ENCODE data around the gene KIRREL3.

KIRREL3 gene

DNA sequence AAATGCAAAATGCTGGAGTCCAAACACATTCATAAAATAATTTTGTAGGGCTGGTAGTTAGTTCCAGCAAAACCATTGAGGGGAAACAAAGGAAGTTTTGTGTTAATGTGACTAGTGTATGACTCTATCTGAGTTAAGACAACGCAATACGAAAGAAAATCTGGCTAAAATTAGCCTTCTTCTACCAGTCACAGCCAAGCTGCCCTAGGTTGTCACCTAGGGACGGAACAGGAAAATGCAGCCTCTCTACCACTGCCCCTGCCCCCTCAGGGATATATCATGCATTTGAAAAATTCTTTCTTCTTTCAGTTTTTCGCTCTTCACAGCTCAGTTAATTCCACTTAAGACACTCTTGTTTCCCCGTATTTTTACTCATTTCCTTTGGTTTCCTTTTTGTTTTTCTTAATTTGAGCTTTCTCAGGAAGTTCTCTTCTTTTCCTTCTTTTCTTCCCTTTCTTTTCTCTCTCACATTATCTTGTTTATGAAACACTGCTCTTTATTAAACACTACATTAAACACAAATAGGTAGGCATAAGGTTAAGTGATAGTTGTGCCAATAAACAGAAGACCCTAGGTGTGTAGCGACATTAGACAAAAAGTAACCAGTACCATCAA, 30.6 kb downstream of the KIRREL3 start:
- in situ Hi-C loops (cut with HindIII; ENCODE audit: low sequenced_read_pairs), result no loop called here
- TF ChIP-seq, protein P1, sequence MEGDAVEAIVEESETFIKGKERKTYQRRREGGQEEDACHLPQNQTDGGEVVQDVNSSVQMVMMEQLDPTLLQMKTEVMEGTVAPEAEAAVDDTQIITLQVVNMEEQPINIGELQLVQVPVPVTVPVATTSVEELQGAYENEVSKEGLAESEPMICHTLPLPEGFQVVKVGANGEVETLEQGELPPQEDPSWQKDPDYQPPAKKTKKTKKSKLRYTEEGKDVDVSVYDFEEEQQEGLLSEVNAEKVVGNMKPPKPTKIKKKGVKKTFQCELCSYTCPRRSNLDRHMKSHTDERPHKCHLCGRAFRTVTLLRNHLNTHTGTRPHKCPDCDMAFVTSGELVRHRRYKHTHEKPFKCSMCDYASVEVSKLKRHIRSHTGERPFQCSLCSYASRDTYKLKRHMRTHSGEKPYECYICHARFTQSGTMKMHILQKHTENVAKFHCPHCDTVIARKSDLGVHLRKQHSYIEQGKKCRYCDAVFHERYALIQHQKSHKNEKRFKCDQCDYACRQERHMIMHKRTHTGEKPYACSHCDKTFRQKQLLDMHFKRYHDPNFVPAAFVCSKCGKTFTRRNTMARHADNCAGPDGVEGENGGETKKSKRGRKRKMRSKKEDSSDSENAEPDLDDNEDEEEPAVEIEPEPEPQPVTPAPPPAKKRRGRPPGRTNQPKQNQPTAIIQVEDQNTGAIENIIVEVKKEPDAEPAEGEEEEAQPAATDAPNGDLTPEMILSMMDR (IDR thresholded peaks at IDR 0.05; ENCODE audit: low read depth, low read length), result peak; percentile 83
- no peak overlapping the region for H3K4me3 ChIP-seq (ENCODE audit: low read depth, low read length)
- peak; percentile 61 for DNase-seq (ENCODE audit: low read depth, low spot score)

DNA sequence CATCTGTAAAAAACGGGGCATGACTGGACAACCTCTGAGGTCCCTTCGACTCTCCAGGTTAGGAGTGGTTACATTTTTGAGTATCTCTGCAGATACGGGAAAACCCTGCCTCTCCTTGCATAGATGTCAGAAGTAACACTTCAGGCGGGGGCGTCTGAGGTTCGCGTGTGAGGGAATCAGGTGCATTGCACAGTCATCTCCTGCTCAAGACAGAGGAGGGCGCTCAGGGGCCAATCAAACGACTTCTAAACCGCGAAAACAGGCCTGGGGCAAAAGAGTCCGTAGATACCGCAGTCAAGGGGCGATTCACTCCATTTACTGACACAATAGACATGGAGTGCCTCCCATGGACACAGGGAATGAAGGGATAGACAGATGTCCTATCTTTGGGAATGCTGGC, 31.7 kb downstream of the KIRREL3 start:
- TF ChIP-seq, protein P1 (IDR thresholded peaks at IDR 0.05; ENCODE audit: low read depth, low read length), result no peak
- H3K4me3 ChIP-seq (ENCODE audit: low read depth, low read length), result no peak overlapping the region
- in situ Hi-C loops (cut with HindIII; ENCODE audit: low sequenced_read_pairs), result no loop called here
- DNase-seq (ENCODE audit: low read depth, low spot score), result no peak

DNA sequence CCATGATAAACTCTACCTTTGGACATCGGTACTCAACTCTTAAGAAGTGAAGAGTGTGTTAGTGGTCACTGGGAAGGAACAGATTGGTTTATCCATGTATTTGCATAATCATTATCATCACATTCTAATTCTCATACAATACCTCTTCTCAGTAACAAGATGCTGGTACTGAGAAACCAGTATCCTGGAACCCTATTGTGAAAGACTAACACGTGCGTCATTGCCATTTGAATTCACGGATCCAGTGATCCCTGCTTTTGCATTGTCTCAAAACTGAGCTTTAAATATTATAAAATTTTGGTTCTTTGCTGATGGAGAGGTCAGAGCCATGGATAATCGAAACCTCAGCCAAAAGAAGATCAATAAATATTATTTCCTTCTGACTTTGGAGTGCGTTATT, 35.2 kb downstream of the KIRREL3 start:
- DNase-seq (ENCODE audit: low read depth, low spot score), result no peak
- TF ChIP-seq, protein P1 (IDR thresholded peaks at IDR 0.05; ENCODE audit: low read depth, low read length), result no peak
- H3K4me3 ChIP-seq (ENCODE audit: low read depth, low read length), result no peak overlapping the region
- in situ Hi-C loops (cut with HindIII; ENCODE audit: low sequenced_read_pairs), result no loop called here

DNA sequence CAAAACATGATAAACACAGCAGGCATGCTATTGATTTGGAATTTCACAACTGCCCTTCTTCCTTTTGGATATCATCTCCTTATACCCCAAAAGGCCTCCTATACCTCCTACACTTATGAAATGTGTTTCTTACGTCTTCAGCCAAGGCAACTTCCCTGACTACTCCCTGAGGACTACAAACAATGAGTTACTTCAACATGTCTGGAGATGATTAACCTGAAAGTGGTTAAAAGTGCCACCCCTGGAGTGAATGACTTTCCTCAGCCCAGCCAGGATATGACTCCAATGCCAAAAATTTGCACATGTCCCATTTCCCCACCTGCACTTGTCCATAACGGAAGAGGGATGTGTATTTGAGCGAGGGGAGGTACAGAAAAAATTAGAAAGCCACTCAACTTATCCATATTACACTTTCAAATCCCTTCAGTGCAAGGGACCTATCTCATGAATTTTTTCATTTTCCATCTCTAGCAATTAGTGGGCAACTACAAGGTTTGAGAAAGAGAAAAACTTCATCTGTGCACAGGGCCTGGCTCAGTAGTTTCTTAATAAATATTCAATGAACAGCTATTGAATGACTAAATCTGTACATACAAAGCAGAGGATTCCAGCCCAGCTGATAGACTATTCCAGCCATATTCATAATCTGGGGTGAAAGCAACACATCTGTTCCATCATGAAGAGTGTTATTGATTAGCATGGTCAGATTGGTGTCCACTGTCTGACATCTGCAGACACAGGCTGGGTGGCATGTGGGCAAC, 36.8 kb downstream of the KIRREL3 start:
- TF ChIP-seq, protein P1 (IDR thresholded peaks at IDR 0.05; ENCODE audit: low read depth, low read length), result no peak
- DNase-seq (ENCODE audit: low read depth, low spot score), result peak; percentile 56
- no peak overlapping the region for H3K4me3 ChIP-seq (ENCODE audit: low read depth, low read length)
- in situ Hi-C loops (cut with HindIII; ENCODE audit: low sequenced_read_pairs), result no loop called here

DNA sequence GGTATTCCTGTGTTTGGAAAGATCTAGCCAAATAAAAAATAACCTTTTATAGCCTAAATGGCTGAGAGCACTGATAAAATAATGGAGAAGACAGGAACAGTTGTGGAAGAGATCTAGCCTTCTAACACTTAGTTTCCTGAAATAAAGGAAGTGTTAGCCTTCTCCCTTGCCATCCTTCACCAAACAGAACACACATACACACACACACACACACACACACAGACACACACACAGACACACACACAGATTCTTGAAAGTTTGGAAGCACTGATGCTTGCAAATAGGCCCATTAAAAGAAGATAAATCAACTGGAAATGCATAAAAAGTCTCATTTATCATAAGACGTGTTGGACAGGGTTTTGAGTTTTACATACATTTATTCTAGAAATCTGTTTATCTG, 37.5 kb downstream of the KIRREL3 start:
- in situ Hi-C loops (cut with HindIII; ENCODE audit: low sequenced_read_pairs), result no loop called here
- TF ChIP-seq, protein P1 (IDR thresholded peaks at IDR 0.05; ENCODE audit: low read depth, low read length), result no peak
- no peak for DNase-seq (ENCODE audit: low read depth, low spot score)
- H3K4me3 ChIP-seq (ENCODE audit: low read depth, low read length), result no peak overlapping the region

DNA sequence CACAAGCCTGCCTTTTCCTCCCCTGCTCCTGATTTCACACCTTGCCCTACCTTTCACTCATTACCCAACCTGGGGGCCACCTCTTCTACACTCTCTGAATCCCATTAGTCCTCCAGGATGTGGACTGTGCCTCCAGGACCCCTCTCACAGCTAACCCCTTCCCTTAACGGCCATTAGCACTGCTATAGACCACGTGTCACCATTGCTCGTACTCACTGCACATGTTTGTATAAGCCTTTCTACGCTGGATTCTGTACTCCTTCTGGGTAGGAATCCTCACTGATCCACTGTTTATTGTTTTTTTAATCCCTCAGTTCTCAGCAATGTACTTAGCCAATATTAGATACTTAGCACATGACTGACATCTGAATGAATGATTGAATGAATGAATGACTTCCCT, 40.9 kb downstream of the KIRREL3 start:
- no peak overlapping the region for H3K4me3 ChIP-seq (ENCODE audit: low read depth, low read length)
- TF ChIP-seq, protein P1 (IDR thresholded peaks at IDR 0.05; ENCODE audit: low read depth, low read length), result no peak
- in situ Hi-C loops (cut with HindIII; ENCODE audit: low sequenced_read_pairs), result no loop called here
- DNase-seq (ENCODE audit: low read depth, low spot score), result no peak

All from astrocyte of the spinal cord (primary cell).